Activated CD4-positive, alpha-beta T cell treated with anti-CD3 and anti-CD28 coated beads for 36 hours (primary cell): ENCODE data around the gene CMPK2. TPM values are rescaled to one million over a fixed set of nuclear protein-coding genes. Genes with fewer than 3 reads are reported as not detected.
A peak's percentile ranks its signal among the peaks of the same experiment; 100 is the strongest.
"Not testable (repeated sequence)": the region's sequence is repeated elsewhere in the genome, so short reads cannot be mapped to it uniquely, and the experiment has no call there.

Source experiments
- ATAC-seq: fragments of 200-7000 bp; cut with Tn5 transposase; one replicate; pipeline ENCODE4 v1.10.0; 2021; ENCODE audit warnings: mild to moderate bottlenecking, moderate library complexity
- CTCF ChIA-PET: fragments of 350-600 bp; sonication (Branson Sonifier 250); formaldehyde crosslinking; loops from one replicate; lab custom pipeline; 2021; ENCODE audit warnings: antibody characterized with exemption; lab: Charles Lee
- POLR2A ChIA-PET: fragments of 350-600 bp; sonication (Branson Sonifier 250); formaldehyde crosslinking; loops from one replicate; lab custom pipeline; 2021; ENCODE audit warnings: antibody characterized with exemption, inconsistent platforms; lab: Charles Lee
- DNase-seq: peaks from one replicate; pipeline ENCODE4 v3.0.0-alpha.2; 2020
- H3K27ac Mint-ChIP-seq: one replicate; pipeline ENCODE4 v1.8.0; 2021; ENCODE audit warnings: mixed read lengths
- H3K27me3 Mint-ChIP-seq: one replicate; pipeline ENCODE4 v1.8.0; 2021; ENCODE audit warnings: mixed read lengths
- H3K36me3 Mint-ChIP-seq: one replicate; pipeline ENCODE4 v1.8.0; 2021; ENCODE audit warnings: low read depth, mixed read lengths
- H3K4me1 Mint-ChIP-seq: one replicate; pipeline ENCODE4 v1.8.0; 2021; ENCODE audit warnings: mixed read lengths
- H3K4me3 Mint-ChIP-seq: one replicate; pipeline ENCODE4 v1.8.0; 2021; ENCODE audit warnings: mild to moderate bottlenecking, moderate library complexity, mixed read lengths
- H3K9me3 Mint-ChIP-seq: one replicate; pipeline ENCODE4 v1.8.0; 2021; ENCODE audit warnings: low read depth, mixed read lengths
- intact Hi-C, 2 experiments: fragments of 100-400 bp; cut with DNase I in 1 of 2; cut with micrococcal nuclease in 1 of 2; formaldehyde crosslinking; loops; one replicate each; pipeline versions ENCODE4 v1.14.2 to v1.15.1; 2022 to 2024; cut with DNase I, micrococcal nuclease
- total RNA-seq, 2 experiments: library from RNA; stranded (reverse); gene quantifications; one replicate each; pipeline ENCODE4 v1.2.3, GENCODE V29; 2021

Gene CMPK2
- total RNA-seq, 2 experiments from 2014 or later = 6.2 to 8.7 TPM

DNA sequence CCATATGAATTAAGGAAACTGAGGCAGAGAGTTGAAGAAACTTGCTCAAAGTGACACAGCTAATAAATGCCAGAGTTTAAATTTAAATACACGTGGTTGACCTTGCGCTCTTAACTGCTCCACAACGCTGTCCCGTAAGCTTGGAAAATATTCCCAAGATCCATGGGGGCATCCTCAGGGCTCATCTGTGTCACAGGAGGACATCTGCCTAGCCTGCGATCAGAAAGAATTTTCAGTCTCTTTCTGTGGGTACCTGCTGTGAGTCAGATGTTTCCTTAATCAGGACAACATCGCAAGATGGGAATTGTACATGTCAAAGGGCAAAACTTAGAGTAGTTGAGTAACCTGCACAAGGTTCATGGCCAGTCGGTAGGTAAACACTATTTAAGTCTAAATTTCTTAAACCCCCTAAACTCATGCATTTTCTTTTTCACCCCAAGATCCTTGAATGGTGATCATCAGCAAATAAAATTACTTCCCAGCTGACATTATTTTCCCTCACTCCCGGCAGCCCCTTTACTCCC lies 1.4 kb downstream of the CMPK2 start:
- intact Hi-C loops = loop anchor here (2.0 kb wide), 2 partner anchors 29 to 53 kb away; partner anchors contain the start of gene RNF144A (in 1 of the 2)
- Mint-ChIP-seq H3K36me3 (peaks cover 34% of the 10 kb centered on the region), H3K4me3 (peak overlapping the region; percentile 66), H3K27me3 (peaks cover 7% of the 10 kb centered on the region), H3K27ac (peak overlapping the region; percentile 72), H3K4me1 (peaks cover 12% of the 10 kb centered on the region), H3K9me3 (peaks cover 4% of the 10 kb centered on the region)
- ChIA-PET POLR2A (no interaction called here), CTCF (interaction anchor here (0.7 to 6.9 kb wide), 6 partner anchors 14 to 710 kb away, joined by 3 to 59 read pairs (median 3); partner anchors contain the start of gene RSAD2)
- no peak for ATAC-seq
- no peak for DNase-seq

DNA sequence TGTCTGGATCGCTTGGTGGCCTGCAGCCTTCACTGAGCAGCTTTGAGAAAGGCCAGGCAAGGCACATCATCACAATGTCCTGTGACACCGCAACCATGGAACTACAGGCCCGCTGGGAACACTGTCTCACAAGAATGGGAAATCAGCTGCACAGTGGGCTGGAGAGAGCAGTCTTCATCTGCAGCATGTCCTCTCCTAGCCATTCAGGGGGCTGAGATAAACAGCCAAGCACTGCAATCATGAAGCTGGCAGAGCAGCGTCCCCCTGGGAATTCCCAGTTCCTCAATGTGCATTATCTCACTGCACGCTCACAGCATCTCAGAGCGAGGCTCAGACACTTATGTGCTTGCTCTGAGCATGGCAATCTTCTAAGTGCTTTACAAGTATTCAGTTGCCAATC lies 1.9 kb downstream of the CMPK2 start:
- Mint-ChIP-seq H3K4me1 (peaks cover 13% of the 10 kb centered on the region), H3K27me3 (peaks cover 7% of the 10 kb centered on the region), H3K27ac (no peak overlapping the region), H3K9me3 (peaks cover 9% of the 10 kb centered on the region), H3K36me3 (peaks cover 39% of the 10 kb centered on the region), H3K4me3 (no peak overlapping the region)
- ChIA-PET CTCF (interaction anchor here (0.7 to 6.9 kb wide), 3 partner anchors 14 to 711 kb away, joined by 3 to 59 read pairs (median 4); partner anchors contain the start of gene RSAD2), POLR2A (no interaction called here)
- intact Hi-C loops = loop anchor here (2.0 kb wide), 2 partner anchors 29 to 53 kb away; partner anchors contain the start of gene RNF144A (in 1 of the 2)
- ATAC-seq = no peak
- DNase-seq = no peak

DNA sequence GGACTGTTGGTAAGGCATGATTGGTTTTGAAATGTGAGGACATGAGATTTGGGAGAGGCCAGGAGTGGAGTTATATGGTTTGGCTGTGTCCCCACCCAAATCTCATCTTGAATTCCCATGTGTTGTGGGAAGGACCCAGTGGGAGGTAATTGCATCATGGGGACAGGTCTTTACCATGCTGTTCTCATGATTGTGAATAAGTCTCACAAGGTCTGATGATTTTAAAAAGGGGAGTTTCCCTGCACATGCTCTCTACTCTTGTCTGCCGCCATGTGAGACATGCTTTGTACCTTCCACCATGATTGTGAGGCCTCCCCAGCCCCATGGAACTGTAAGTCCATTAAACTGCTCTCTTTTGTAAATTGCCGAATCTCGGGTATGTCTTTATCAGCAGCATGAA lies 5.4 kb downstream of the CMPK2 start:
- H3K4me1 Mint-ChIP-seq = peaks cover 13% of the 10 kb centered on the region
- no peak overlapping the region for H3K4me3 Mint-ChIP-seq
- no peak for ATAC-seq
- CTCF ChIA-PET = interaction anchor here (3.2 kb wide), 1 partner anchor 12 kb away, joined by 10 read pairs; no protein-coding TSS in a partner anchor
- DNase-seq = no peak
- peaks cover 58% of the 10 kb centered on the region for H3K36me3 Mint-ChIP-seq
- peaks cover 3% of the 10 kb centered on the region for H3K27me3 Mint-ChIP-seq
- peaks cover 16% of the 10 kb centered on the region for H3K9me3 Mint-ChIP-seq
- H3K27ac Mint-ChIP-seq = no peak overlapping the region
- POLR2A ChIA-PET = no interaction called here
- intact Hi-C loops = no loop called here

DNA sequence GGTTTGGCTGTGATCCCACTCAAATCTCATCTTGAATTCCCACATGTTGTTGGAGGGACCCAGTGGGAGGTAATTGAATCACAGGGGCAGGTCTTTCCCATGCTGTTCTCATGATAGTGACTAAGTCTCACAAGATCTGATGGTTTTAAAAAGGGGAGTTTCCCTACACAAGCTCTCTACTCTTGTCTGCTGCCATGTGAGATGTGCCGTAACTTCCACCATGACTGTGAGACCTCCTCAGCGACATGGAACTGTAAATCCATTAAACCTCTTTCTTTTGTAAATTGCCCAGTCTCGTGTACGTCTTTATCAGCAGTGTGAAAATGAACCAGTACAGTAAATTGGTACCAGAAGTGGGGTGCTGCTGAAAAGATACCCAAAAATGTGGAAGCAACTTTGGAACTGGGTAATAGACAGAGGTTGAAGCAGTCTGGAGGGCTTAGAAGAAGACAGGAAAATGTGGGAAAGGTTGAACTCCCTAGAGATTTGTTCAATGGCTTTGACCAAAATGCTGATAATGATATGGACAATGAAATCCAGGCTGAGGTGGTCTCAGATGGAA lies 7.2 kb downstream of the CMPK2 start:
- H3K4me1 Mint-ChIP-seq, H3K27me3 Mint-ChIP-seq, H3K27ac Mint-ChIP-seq, POLR2A ChIA-PET, ATAC-seq, H3K4me3 Mint-ChIP-seq, CTCF ChIA-PET, intact Hi-C loops, DNase-seq: not testable (repeated sequence)
- Mint-ChIP-seq H3K36me3 (peaks cover 68% of the 10 kb centered on the region), H3K9me3 (peaks cover 16% of the 10 kb centered on the region)

DNA sequence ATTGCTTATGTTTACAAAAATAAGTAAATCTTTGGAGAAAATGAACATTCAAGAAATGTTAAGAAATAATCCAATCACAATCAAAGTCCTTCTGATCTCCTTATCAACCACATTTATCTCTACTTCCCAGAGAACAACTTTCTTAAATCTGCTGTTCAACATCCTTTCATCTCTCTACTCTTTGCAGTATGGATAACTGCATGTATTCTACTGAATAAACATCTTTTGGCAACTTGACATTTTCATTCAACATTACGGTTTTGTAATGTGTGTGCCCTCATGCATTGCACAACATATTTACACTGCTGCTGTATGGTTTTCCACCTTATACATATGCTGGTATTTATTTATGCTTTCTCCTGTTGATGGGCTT lies 9.2 kb downstream of the CMPK2 start:
- POLR2A ChIA-PET = no interaction called here
- H3K4me3 Mint-ChIP-seq = no peak overlapping the region
- DNase-seq (no peak), ATAC-seq (no peak)
- intact Hi-C loops = no loop called here
- peaks cover 16% of the 10 kb centered on the region for H3K9me3 Mint-ChIP-seq
- H3K4me1 Mint-ChIP-seq = peaks cover 6% of the 10 kb centered on the region
- H3K27ac Mint-ChIP-seq = no peak overlapping the region
- CTCF ChIA-PET = no interaction called here
- H3K36me3 Mint-ChIP-seq = peaks cover 68% of the 10 kb centered on the region
- no peaks in the 10 kb centered on the region for H3K27me3 Mint-ChIP-seq

DNA sequence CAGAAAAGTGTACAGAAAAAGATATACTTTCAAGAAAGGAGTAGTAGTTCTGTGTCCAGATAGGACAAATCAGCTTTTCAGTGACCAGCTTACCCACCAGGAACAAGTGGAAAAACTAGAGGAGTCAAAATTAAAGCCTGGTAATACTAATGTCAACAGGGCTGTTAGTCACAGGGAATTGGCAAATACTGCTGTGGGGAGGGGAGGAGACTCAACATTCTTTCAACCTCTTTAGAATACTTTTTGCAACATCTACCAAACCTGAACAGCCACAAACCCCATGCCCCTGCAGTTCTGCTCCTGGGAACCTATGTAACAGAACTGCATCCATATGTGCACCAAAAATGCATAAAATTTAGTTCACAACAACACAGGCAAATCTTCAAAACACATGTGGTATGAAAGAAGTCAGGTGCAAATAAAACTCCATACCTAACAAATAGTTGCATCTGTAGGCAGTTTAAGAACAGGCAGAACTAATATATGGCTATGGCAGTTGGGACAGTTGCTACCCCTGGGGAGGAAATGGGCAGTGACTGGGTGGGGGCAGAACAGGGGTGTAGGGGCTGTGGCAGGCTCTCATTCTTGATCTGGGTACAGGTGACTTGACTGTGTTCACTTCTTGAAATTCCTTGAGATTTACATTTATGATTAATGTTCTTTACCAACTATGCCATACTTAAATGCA lies 9.7 kb downstream of the CMPK2 start:
- POLR2A ChIA-PET = no interaction called here
- intact Hi-C loops = no loop called here

DNA sequence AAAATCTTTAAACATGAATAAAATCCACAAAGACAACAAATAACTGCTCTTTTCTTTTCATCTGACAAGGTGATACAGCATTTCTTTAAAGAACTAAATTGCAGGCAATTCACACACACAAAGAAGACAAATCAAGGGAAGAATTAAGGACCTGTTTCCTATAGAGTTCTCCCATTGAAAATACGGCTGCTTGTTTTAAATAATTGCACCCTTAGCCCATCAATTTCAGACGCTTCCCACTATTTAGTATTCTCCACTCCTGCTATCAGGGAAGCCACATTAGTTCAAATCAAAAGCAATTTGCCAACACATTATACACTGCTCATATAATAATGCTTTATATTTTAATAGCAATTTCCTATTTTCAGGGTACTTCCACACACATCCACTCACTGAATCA lies 11.3 kb downstream of the CMPK2 start:
- POLR2A ChIA-PET = no interaction called here

More for the DNA sequence above, 9.7 kb downstream of the CMPK2 start:
- Mint-ChIP-seq H3K27me3 (no peaks in the 10 kb centered on the region), H3K4me1 (peaks cover 6% of the 10 kb centered on the region), H3K36me3 (peaks cover 68% of the 10 kb centered on the region), H3K27ac (no peak overlapping the region), H3K4me3 (no peak overlapping the region), H3K9me3 (peaks cover 16% of the 10 kb centered on the region)
- CTCF ChIA-PET = no interaction called here
- no peak for ATAC-seq
- no peak for DNase-seq

DNA sequence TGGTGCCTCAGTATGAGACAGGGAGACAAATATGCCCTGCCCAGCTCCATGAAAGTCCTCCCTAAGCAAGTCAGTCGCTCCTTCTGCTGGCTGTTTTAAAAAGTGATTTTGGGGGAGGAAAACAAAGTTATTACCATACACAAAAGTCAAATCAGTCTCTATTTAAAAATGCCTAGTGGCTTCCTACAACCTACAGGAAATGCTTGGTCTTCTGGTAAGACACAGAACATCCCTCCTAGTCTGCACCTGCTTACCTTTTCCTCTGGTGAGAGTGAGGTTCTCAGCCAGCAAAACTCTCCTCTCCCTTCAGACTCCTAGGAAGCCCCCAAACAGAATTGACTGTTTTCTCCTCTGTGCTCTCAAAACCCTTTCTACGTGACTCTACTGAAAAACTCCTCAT lies 13.5 kb downstream of the CMPK2 start:
- intact Hi-C loops = no loop called here
- DNase-seq (no peak), ATAC-seq (no peak)
- ChIA-PET CTCF (no interaction called here), POLR2A (no interaction called here)
- peaks cover 2% of the 10 kb centered on the region for H3K4me1 Mint-ChIP-seq
- no peak overlapping the region for H3K27ac Mint-ChIP-seq
- peaks cover 23% of the 10 kb centered on the region for H3K9me3 Mint-ChIP-seq
- no peaks in the 10 kb centered on the region for H3K27me3 Mint-ChIP-seq
- peaks cover 66% of the 10 kb centered on the region for H3K36me3 Mint-ChIP-seq
- no peak overlapping the region for H3K4me3 Mint-ChIP-seq

More for the DNA sequence above, 11.3 kb downstream of the CMPK2 start:
- no peak for DNase-seq
- CTCF ChIA-PET = no interaction called here
- Mint-ChIP-seq H3K4me1 (peaks cover 6% of the 10 kb centered on the region), H3K27me3 (no peaks in the 10 kb centered on the region), H3K27ac (no peak overlapping the region), H3K9me3 (peaks cover 20% of the 10 kb centered on the region), H3K36me3 (peaks cover 67% of the 10 kb centered on the region), H3K4me3 (no peak overlapping the region)
- intact Hi-C loops = no loop called here
- ATAC-seq = no peak

DNA sequence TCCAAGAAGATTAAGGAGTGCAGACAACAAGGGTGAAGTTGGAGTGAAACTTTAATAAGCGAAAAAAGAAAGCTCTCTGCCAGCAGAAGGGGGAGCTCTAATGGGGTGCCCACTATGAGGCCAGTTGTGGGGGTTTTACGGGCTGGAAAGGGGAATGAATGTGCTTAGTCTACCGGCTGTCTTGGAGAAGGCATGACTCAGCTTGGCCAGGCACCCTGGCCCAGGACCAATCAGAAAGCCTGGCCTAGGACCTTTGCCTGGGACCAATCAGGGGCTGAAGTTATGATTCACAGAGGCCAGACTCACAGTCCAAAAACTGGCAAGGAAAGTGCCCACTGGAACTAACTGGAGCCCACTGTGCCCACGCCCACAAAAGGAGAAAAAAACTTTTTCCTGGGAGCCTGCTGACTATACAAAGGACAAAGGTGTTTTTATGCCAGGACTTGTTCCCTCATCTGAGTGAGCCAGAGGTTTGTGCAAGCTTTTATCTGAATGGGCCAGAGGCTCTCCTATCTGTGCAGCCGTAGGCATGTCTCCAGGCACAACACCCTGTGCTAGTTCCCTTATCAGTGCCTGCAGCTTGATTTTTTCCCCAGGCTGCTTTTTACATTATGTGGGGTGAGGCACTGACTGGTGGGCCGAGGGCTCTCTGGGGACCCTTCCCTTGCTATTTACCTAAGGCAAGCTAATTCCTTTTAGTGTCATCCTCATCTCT lies 18.6 kb downstream of the CMPK2 start:
- Mint-ChIP-seq H3K4me1 (no peaks in the 10 kb centered on the region), H3K4me3 (no peak overlapping the region), H3K27me3 (no peaks in the 10 kb centered on the region), H3K27ac (no peak overlapping the region), H3K36me3 (peaks cover 57% of the 10 kb centered on the region), H3K9me3 (peaks cover 57% of the 10 kb centered on the region)
- DNase-seq (no peak), ATAC-seq (no peak)
- intact Hi-C loops = no loop called here
- ChIA-PET POLR2A (no interaction called here), CTCF (interaction anchor here (0.6 to 1.9 kb wide), 5 partner anchors 10 to 197 kb away, joined by 3 to 10 read pairs (median 3); no protein-coding TSS in a partner anchor)

DNA sequence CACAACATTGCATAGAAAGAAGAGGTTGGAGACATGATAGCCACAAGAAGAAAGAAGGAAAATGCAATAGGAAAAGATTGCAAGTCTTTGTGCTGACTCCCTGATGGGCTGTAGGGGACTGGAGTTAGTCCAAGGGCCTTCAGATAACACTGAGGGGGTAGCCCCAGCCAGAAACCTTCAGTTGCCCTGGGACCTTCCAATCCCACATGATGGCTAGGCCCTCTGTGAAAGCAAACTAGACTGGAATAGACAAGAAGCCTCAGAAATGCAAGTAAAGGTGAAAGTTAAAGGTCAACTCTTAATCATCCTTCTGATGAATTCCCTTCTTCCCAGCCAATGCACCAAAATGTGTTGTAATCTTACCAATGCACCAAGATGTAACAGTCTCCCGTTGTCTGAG lies 19.2 kb downstream of the CMPK2 start:
- Mint-ChIP-seq H3K36me3 (peaks cover 55% of the 10 kb centered on the region), H3K9me3 (peaks cover 57% of the 10 kb centered on the region), H3K27me3 (no peaks in the 10 kb centered on the region), H3K4me1 (no peaks in the 10 kb centered on the region), H3K4me3 (no peak overlapping the region), H3K27ac (no peak overlapping the region)
- DNase-seq (no peak), ATAC-seq (no peak)
- POLR2A ChIA-PET = no interaction called here
- intact Hi-C loops = no loop called here
- CTCF ChIA-PET = interaction anchor here (2.1 kb wide), 1 partner anchor 11 kb away, joined by 6 read pairs; no protein-coding TSS in a partner anchor

DNA sequence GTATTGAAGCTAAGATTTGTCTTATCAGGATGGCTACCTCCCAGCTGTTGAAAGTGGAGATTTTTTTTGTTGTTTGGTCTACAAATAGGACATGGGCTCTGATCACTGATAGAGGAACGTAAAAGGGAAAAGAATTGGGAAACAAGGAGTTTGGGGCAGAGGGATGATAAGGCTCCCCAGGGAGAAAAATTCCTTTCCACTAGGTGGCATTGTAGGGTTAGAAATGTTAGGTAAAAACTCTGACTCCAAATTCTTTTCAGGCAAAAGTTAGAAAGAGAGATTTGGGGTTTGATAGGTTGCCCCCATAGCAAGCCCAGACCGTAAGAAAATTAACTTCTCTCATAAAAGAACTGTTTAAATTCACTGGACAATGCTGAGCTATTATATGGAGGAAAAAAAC lies 19.8 kb downstream of the CMPK2 start:
- H3K36me3 Mint-ChIP-seq = peaks cover 52% of the 10 kb centered on the region

More for the DNA sequence above, 19.8 kb downstream of the CMPK2 start:
- Mint-ChIP-seq H3K27ac (no peak overlapping the region), H3K4me3 (no peak overlapping the region), H3K27me3 (no peaks in the 10 kb centered on the region), H3K4me1 (no peaks in the 10 kb centered on the region), H3K9me3 (peaks cover 61% of the 10 kb centered on the region)
- intact Hi-C loops = no loop called here
- ATAC-seq (no peak), DNase-seq (no peak)
- POLR2A ChIA-PET = no interaction called here
- CTCF ChIA-PET = interaction anchor here (0.9 to 2.1 kb wide), 2 partner anchors 10 to 26 kb away, joined by 3 to 6 read pairs; no protein-coding TSS in a partner anchor
